Right cardiac atrium (tissue), 5 donors: ENCODE measurements around the gene P2RX4. TPM values are rescaled to one million over a fixed set of nuclear protein-coding genes. Genes with fewer than 3 reads are reported as not detected.

ENCODE experiments used
- ATAC-seq, 2 donors: fragments of 200-7000 bp; cut with Tn5 transposase; one replicate each; pipeline versions ENCODE4 v1.8.0 to v1.9.1; 2020; ENCODE audit warnings: moderate library complexity in 2 of 2, mild to moderate bottlenecking in 1 of 2
- DNase-seq, 3 donors: peaks; one replicate each; pipeline ENCODE4 v3.0.0-alpha.2; 2020
- H3K27ac ChIP-seq: one replicate; pipeline ENCODE4 v1.5.1; 2013; ENCODE audit warnings: mild to moderate bottlenecking, low read length, control low read depth, moderate library complexity
- H3K27me3 ChIP-seq: one replicate; pipeline ENCODE4 v1.6.1; 2013; ENCODE audit not compliant: control insufficient read depth, insufficient read depth
- H3K4me1 ChIP-seq: one replicate; pipeline ENCODE4 v1.6.1; 2013; ENCODE audit warnings: low read length; ENCODE audit not compliant: control insufficient read depth, insufficient read depth
- H3K4me3 ChIP-seq: one replicate; pipeline ENCODE4 v1.5.1; 2013; ENCODE audit warnings: low read length, control low read depth
- H3K9me3 ChIP-seq: one replicate; pipeline ENCODE4 v1.6.1; 2013; ENCODE audit warnings: low read length; ENCODE audit not compliant: control insufficient read depth
- WGBS: extraction: QIAGEN DNeasy Blood & Tissue Kit; methylation state at CpG from one replicate; pipeline ENCODE4 v1.1.7; 2013; 5-methylcytosine and 5-hydroxymethylcytosine counted together
- intact Hi-C, 4 donors: fragments of 100-400 bp; cut with DNase I; formaldehyde crosslinking; loops; one replicate each; pipeline versions ENCODE4 v1.11.0 to v1.14.0; 2022 to 2023
- polyA plus RNA-seq: library from polyadenylated mRNA; stranded (reverse); fragments of 200-250 nt; gene quantifications from one replicate; pipeline ENCODE4 v1.2.3, GENCODE V29; 2013
- total RNA-seq, 4 donors: library from RNA; stranded (reverse); fragmentation: NEBNext Ultra II Directional; extraction: Animal tissue kit (Norgen Biotek cat#: 25700); gene quantifications; one replicate each; pipeline ENCODE4 v1.2.1, GENCODE V29; 2021
- donor health status: healthy with polysubstance abuse.
- donor health status: DM: no; HTN: yes; CAD: no.
- donor health status: DM: no; HTN: no; CAD: no.
- donor health status: DM: no; HTN: yes; CAD: no; lungs with severe emphysema.
- donor health status: DM: yes; HTN: yes; CAD: no.

Gene P2RX4
- total and polyA plus RNA-seq, 5 donors, result 6.1 to 10.6 (median 8.9) TPM

- H3K9me3 ChIP-seq, result no peaks in the 10 kb centered on the region
- intact Hi-C loops, result no loop called here
- H3K4me1 ChIP-seq, result no peaks in the 10 kb centered on the region
- no peak overlapping the region for H3K27ac ChIP-seq
- ATAC-seq (no peak), DNase-seq (no peak)
- 96% methylated on average over 10 of the region's 10 CpGs for WGBS
- H3K4me3 ChIP-seq, result no peak overlapping the region
- H3K27me3 ChIP-seq, result no peaks in the 10 kb centered on the region
Observed at GRCh38 chr12:121263206-121263935, 53.4 kb downstream of the P2RX4 start.

DNA sequence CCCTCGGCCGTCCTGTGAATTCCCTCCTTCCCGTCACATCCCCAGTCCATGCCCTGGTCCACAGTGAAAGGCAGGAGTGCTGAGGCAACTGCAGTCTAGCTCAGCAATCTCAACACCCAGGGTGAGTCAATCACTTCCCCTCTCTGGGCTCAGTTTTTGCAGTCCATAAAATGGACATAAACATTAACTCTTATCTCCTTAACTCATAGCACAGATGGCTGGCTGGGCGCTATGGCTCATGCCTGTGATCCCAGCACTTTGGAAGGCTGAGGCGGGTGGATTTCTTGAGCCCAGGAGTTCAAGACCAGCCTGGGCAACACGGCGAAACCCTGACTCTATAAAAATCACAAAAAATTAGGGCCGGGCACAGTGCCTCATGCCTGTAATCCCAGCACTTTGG, 54.2 kb downstream of the P2RX4 start:
- ATAC-seq, result no peak
- Histone ChIP-seq H3K27me3 (no peaks in the 10 kb centered on the region), H3K4me3 (no peak overlapping the region), H3K27ac (no peak overlapping the region), H3K4me1 (no peaks in the 10 kb centered on the region), H3K9me3 (no peaks in the 10 kb centered on the region)
- intact Hi-C loops, result no loop called here
- WGBS, result 97% methylated on average over 8 of the region's 8 CpGs
- no peak for DNase-seq

GRCh38 chr12:121264951-121265515, 55.1 kb downstream of the P2RX4 start:
- H3K4me1 ChIP-seq, result no peaks in the 10 kb centered on the region
- intact Hi-C loops, result no loop called here
- ATAC-seq (no peak), DNase-seq (no peak)
- 81% methylated on average over 10 of the region's 10 CpGs for WGBS
- H3K9me3 ChIP-seq, result no peaks in the 10 kb centered on the region
- no peak overlapping the region for H3K4me3 ChIP-seq
- H3K27ac ChIP-seq, result no peak overlapping the region
- no peaks in the 10 kb centered on the region for H3K27me3 ChIP-seq

DNA sequence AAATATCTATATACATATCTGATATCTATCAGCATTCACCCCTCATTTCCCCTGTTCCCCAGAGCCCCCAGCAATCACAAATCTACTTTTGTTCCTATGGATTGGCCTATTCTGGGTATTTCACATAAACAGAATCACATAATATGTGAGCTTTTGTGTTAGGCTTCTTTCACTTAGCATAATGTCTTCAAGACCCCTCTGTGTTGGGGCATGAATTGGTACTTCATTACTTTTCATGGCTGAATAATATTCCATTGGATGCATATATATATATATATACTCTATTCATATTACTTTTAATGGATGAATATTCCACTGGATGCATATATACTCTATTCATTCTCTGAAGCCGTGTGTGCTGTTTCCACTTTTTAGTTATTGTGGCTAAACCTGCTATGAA, 57.9 kb downstream of the P2RX4 start:
- intact Hi-C loops, result no loop called here
- no peaks in the 10 kb centered on the region for H3K9me3 ChIP-seq
- no peaks in the 10 kb centered on the region for H3K27me3 ChIP-seq
- H3K4me1 ChIP-seq, result no peaks in the 10 kb centered on the region
- 98% methylated on average over 1 of the region's 1 CpG for WGBS
- DNase-seq, result no peak
- no peak overlapping the region for H3K4me3 ChIP-seq
- ATAC-seq, result no peak
- H3K27ac ChIP-seq, result no peak overlapping the region

DNA sequence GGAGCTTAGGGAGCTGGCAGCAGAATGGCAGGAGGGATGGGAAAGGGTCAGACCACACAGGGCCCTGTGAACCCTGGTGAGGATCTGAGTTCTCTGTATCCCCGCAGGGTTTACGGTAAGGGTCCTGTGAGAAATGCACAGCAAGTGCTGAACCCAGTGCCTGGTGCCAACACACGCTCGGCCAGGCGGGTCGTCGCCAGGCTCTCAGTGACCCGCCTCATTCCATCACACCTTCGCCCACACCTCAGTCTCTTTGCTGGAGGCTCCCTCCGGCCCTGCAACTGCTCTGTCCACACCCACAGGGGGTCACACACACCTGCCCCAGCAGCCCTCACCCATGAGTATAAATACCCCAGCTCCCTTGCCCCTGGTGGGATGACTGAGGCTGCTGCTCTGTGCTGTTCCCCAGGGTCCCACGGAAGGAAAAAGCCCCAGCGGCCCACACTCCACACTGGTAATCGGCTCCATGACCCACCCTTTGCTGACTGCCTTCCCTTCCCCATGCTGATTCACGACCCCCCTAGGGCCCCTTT, 63.5 kb downstream of the P2RX4 start:
- no peaks in the 10 kb centered on the region for H3K27me3 ChIP-seq
- H3K4me1 ChIP-seq, result peaks cover under 1% of the 10 kb centered on the region
- intact Hi-C loops, result no loop called here
- peak in 1 of 2 donors; percentile 7 for ATAC-seq
- WGBS, result 95% methylated on average over 14 of the region's 14 CpGs
- no peak for DNase-seq
- H3K27ac ChIP-seq, result no peak overlapping the region
- no peak overlapping the region for H3K4me3 ChIP-seq
- H3K9me3 ChIP-seq, result no peaks in the 10 kb centered on the region

DNA sequence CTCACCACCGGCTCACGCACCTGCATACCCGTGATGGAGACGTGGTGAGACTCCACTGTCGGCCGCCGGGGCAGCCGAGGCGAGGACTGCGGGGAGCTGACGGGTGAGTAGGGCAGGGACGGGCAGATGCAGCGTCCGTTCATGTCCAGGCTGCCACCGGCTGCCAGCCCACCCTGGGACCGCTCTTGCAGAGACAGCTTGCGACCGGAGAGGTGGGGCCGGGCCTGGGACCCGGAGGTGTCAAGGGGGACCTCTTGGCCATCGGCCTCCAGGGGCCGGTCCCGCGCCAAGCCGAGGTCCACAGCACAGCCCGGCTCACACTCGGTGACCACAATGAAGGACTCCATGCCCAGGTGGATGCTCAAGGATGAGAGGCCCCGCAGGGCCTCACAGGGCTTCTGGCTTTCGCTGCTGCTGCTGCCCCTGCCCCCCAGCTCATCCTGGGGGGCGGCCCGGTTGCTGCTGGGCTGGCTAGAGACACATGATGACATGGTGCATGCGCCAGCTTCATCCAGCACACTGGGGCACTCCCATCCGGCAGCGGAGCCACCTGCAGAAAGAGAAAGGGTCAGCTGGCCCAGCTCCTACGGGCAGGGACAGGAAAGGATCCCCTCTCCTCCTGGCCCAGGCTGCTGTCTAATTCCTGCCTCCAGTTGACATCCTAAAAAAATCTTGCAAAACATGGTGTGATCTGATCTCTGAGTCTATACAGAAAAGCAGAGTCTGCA, 64.3 kb downstream of the P2RX4 start:
- Histone ChIP-seq H3K4me3 (no peak overlapping the region), H3K27me3 (no peaks in the 10 kb centered on the region), H3K4me1 (peaks cover 7% of the 10 kb centered on the region), H3K27ac (no peak overlapping the region), H3K9me3 (no peaks in the 10 kb centered on the region)
- WGBS, result 95% methylated on average over 35 of the region's 35 CpGs
- ATAC-seq, result peak in 1 of 2 donors; percentile 26
- intact Hi-C loops, result no loop called here
- DNase-seq, result no peak

- Histone ChIP-seq H3K4me1 (peaks cover 14% of the 10 kb centered on the region), H3K9me3 (no peaks in the 10 kb centered on the region), H3K27me3 (no peaks in the 10 kb centered on the region), H3K27ac (no peak overlapping the region), H3K4me3 (no peak overlapping the region)
- intact Hi-C loops, result no loop called here
- 96% methylated on average over 6 of the region's 6 CpGs for WGBS
- DNase-seq (no peak), ATAC-seq (no peak)
Observed at GRCh38 chr12:121277374-121277759, 67.4 kb downstream of the P2RX4 start.

GRCh38 chr12:121278169-121279070, 68.5 kb downstream of the P2RX4 start:
- Histone ChIP-seq H3K9me3 (no peaks in the 10 kb centered on the region), H3K4me3 (no peak overlapping the region), H3K27ac (peak overlapping the region; percentile 5), H3K27me3 (no peaks in the 10 kb centered on the region), H3K4me1 (peaks cover 14% of the 10 kb centered on the region)
- WGBS, result 79% methylated on average over 15 of the region's 15 CpGs
- intact Hi-C loops, result no loop called here
- peak in 2 of 3 donors; percentile 26 to 62 for DNase-seq
- peak; percentile 29 to 52 for ATAC-seq

DNA sequence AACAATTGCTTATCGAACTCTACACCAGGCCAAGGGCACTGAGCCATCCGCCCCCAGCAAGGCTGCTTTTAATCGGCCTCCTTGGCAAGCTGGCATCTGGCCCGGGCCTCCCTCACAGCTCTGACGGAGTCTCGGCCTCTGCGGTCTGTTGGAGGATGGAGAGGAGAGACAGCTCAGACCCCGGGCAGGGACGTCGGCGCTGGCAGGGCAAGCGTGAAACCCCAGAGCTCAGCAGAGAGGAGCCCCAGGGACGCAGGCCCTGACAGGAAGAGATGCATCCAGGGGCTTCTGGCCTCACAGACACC, 69.1 kb downstream of the P2RX4 start:
- Histone ChIP-seq H3K27ac (peak overlapping the region; percentile 61), H3K9me3 (no peaks in the 10 kb centered on the region), H3K4me3 (no peak overlapping the region), H3K27me3 (no peaks in the 10 kb centered on the region), H3K4me1 (peaks cover 14% of the 10 kb centered on the region)
- 24% methylated on average over 13 of the region's 13 CpGs for WGBS
- DNase-seq (peak; percentile 69 to 92 (median 91)), ATAC-seq (peak; percentile 32 to 55)
- intact Hi-C loops, result no loop called here

DNA sequence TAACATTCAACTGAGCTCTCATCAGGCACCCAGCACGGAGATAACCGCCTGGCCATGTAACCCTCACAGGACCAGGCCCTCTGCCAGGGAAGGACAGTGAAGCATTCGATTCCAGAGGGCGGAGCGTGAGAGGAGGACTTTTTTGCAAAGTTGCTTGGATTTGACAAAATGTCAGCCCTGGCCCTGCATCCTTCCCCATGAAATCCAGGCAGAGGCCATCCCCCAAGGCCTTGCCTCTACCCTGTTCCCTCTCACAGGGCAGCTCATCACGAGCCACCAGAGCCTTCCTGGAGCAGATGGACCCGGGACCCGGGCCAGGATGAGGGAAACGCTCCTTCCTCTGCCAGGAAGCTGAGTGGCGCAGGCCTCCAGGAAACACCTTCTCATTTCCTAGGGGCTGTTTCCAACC, 69.6 kb downstream of the P2RX4 start:
- WGBS, result 13% methylated on average over 10 of the region's 10 CpGs
- H3K27me3 ChIP-seq, result no peaks in the 10 kb centered on the region
- H3K4me3 ChIP-seq, result no peak overlapping the region
- DNase-seq (peak; percentile 71 to 88 (median 87)), ATAC-seq (peak; percentile 61 to 62)
- H3K27ac ChIP-seq, result peak overlapping the region; percentile 61
- intact Hi-C loops, result no loop called here
- peaks cover 14% of the 10 kb centered on the region for H3K4me1 ChIP-seq
- H3K9me3 ChIP-seq, result no peaks in the 10 kb centered on the region
